Cardiac muscle cell (in vitro differentiated cells and primary cell): Measurements from ENCODE around the gene OR5F1. TPM values are rescaled to one million over a fixed set of nuclear protein-coding genes. Genes with fewer than 3 reads are reported as not detected.

Experiments used
- DNase-seq, 2 donors: peaks; one replicate each; pipeline versions ENCODE4 v3.0.0 to v3.0.0-alpha.2; 2010 to 2017; ENCODE audit warnings: low read depth in 1 of 2, low spot score in 1 of 2
- H3K27ac ChIP-seq: fragments of 200-600 bp; sonication (generic); 2 replicates; pipeline ENCODE4 v1.5.1; 2016
- H3K27me3 ChIP-seq: fragments of 200-600 bp; sonication (generic); 2 replicates; pipeline ENCODE4 v1.6.0; 2016; ENCODE audit warnings: control low read depth
- H3K36me3 ChIP-seq: fragments of 200-600 bp; sonication (generic); 2 replicates; pipeline ENCODE4 v1.5.1; 2016; ENCODE audit warnings: control low read depth
- H3K4me1 ChIP-seq: fragments of 200-600 bp; sonication (generic); 2 replicates; pipeline ENCODE4 v1.8.1; 2017; ENCODE audit warnings: low read depth, mild to moderate bottlenecking, mixed run types
- H3K4me3 ChIP-seq: fragments of 200-600 bp; sonication (generic); 2 replicates; pipeline ENCODE4 v1.5.1; 2016; ENCODE audit warnings: mild to moderate bottlenecking
- H3K9me3 ChIP-seq: fragments of 200-600 bp; sonication (generic); 2 replicates; pipeline ENCODE4 v1.5.1; 2017; ENCODE audit warnings: low read depth, mild to moderate bottlenecking, control low read depth
- polyA plus RNA-seq: library from polyadenylated mRNA; unstranded; fragments of >200 nt; fragmentation: Nextera tagmentation; extraction: Ambion mirVana; gene quantifications from 2 replicates; pipeline ENCODE4 v1.2.1, GENCODE V29; 2016
- total RNA-seq: library from RNA; depleted of rRNA; stranded (reverse); fragments of >200 nt; gene quantifications from 2 replicates; pipeline ENCODE4 v1.2.3, GENCODE V29; 2016
- TF ChIP-seq, protein P1 (sequence below): IDR thresholded peaks from 2 replicates; pipeline ENCODE4 v1.5.1; 2012; ENCODE audit warnings: low read depth, mild to moderate bottlenecking, low read length

OR5F1 gene
- total and polyA plus RNA-seq, 2 experiments from 2014 or later = not detected

DNA sequence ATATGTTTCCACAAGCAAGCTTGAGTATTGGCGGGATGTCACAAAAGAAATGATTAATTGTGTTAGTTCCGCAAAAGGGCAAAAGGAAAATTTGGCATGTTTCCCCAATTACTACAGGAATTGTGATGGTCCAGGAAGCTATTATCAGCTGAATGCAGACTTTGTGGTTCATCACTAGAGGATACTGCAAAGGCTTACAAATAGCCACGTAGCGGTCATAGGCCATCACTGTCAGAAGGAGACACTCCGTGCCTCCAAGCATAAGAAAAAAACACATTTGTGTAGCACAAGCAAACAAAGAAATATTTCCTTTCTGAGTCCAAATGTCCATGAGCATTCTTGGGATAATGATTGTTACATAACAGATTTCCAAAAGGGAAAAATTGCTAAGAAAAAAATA lies 26.5 kb downstream of the OR5F1 start:
- Histone ChIP-seq H3K27ac (no peak overlapping the region), H3K4me1 (no peaks in the 10 kb centered on the region), H3K4me3 (no peak overlapping the region), H3K36me3 (no peaks in the 10 kb centered on the region), H3K9me3 (no peaks in the 10 kb centered on the region), H3K27me3 (no peaks in the 10 kb centered on the region)
- TF ChIP-seq, protein P1, sequence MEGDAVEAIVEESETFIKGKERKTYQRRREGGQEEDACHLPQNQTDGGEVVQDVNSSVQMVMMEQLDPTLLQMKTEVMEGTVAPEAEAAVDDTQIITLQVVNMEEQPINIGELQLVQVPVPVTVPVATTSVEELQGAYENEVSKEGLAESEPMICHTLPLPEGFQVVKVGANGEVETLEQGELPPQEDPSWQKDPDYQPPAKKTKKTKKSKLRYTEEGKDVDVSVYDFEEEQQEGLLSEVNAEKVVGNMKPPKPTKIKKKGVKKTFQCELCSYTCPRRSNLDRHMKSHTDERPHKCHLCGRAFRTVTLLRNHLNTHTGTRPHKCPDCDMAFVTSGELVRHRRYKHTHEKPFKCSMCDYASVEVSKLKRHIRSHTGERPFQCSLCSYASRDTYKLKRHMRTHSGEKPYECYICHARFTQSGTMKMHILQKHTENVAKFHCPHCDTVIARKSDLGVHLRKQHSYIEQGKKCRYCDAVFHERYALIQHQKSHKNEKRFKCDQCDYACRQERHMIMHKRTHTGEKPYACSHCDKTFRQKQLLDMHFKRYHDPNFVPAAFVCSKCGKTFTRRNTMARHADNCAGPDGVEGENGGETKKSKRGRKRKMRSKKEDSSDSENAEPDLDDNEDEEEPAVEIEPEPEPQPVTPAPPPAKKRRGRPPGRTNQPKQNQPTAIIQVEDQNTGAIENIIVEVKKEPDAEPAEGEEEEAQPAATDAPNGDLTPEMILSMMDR = no peak
- DNase-seq = no peak

DNA sequence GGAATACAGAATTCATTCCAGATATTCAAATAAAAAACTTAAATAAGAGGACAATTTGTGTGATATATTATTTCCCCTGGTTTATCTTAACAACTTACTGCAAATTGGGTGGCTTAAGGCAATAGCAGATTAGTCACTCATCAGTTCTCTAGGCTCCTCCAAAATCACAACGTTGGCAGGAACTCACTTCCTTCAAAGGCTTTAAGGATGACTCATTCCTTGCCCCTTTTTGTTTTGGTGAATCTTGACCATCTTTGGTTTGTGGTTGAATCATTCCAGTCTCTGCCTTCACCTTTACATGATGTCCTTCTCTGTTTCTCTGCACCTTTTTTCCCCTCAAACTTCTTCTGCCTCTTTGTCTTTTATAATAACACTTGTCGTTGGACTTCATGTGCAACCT lies 28.0 kb downstream of the OR5F1 start:
- Histone ChIP-seq H3K27ac (no peak overlapping the region), H3K27me3 (no peaks in the 10 kb centered on the region), H3K4me3 (no peak overlapping the region), H3K9me3 (no peaks in the 10 kb centered on the region), H3K36me3 (no peaks in the 10 kb centered on the region), H3K4me1 (no peaks in the 10 kb centered on the region)
- no peak for DNase-seq
- TF ChIP-seq, protein P1 = no peak

DNA sequence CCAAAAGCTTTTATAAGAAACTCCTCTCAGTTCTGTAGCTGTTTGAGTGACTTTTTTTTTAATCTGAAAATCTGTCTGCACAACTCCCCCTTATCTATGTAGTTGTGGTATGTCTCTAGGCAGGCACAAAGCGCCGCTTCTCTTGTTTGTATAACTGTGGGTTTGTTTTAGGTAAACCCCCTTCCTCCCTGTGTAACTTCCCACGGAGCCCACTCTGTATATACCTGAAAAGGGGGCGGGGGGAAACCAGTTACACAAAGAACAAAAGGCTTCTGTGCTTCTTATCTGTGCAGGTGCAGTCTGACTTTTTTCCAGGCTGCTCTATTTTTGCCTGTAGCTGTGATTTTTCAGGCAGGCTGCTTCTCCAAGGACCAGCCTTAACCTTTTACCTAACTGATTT lies 37.9 kb downstream of the OR5F1 start:
- Histone ChIP-seq H3K9me3 (no peaks in the 10 kb centered on the region), H3K4me1 (no peaks in the 10 kb centered on the region), H3K27ac (no peak overlapping the region), H3K4me3 (no peak overlapping the region), H3K36me3 (no peaks in the 10 kb centered on the region), H3K27me3 (no peaks in the 10 kb centered on the region)
- no peak for DNase-seq
- TF ChIP-seq, protein P1 = no peak

DNA sequence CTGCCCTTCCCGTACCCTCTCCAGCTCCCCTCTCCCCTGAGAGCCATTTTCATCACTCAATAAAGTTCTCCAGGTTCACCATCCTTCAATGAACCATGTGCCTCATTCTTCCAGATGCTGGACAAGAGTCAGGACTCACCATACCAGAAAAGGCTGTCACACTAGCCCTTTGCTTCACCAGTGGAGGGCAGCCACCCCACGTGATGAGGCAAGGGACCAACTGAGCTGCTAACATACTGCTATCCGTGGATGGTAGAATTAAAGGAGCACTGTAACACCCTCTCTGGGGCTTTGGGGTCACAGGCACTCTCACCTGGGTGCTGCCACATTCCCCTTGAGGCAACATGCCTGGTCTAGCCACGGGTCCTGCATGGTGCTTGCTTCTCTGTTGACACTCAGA lies 45.1 kb downstream of the OR5F1 start:
- TF ChIP-seq, protein P1 = no peak
- no peak overlapping the region for H3K4me3 ChIP-seq
- H3K9me3 ChIP-seq = no peaks in the 10 kb centered on the region
- no peak for DNase-seq
- no peaks in the 10 kb centered on the region for H3K4me1 ChIP-seq
- H3K27ac ChIP-seq = no peak overlapping the region
- H3K36me3 ChIP-seq = no peaks in the 10 kb centered on the region
- no peaks in the 10 kb centered on the region for H3K27me3 ChIP-seq

Other genes with a start within 250 kb of the OR5F1 start
- not detected in 2 replicates for gene OR5D13, start 221.2 kb downstream of the OR5F1 start, total RNA-seq
- gene OR5D13, start 221.2 kb downstream of the OR5F1 start, polyA plus RNA-seq = not detected in 2 replicates
- gene OR5D14, start 199.1 kb downstream of the OR5F1 start, total RNA-seq = not detected in 2 replicates
- not detected in 2 replicates for gene OR5D14, start 199.1 kb downstream of the OR5F1 start, polyA plus RNA-seq
- not detected in 2 replicates for gene OR5L1, start 183.3 kb downstream of the OR5F1 start, total RNA-seq
- not detected in 2 replicates for gene OR5L1, start 183.3 kb downstream of the OR5F1 start, polyA plus RNA-seq
- not detected in 2 replicates for gene OR5D18, start 175.0 kb downstream of the OR5F1 start, total RNA-seq
- not detected in 2 replicates for gene OR5D18, start 175.0 kb downstream of the OR5F1 start, polyA plus RNA-seq
- gene OR5L2, start 167.4 kb downstream of the OR5F1 start, total RNA-seq = not detected in 2 replicates
- gene OR5L2, start 167.4 kb downstream of the OR5F1 start, polyA plus RNA-seq = not detected in 2 replicates
- gene OR5D16, start 155.9 kb downstream of the OR5F1 start, total RNA-seq = not detected in 2 replicates
- gene OR5D16, start 155.9 kb downstream of the OR5F1 start, polyA plus RNA-seq = not detected in 2 replicates
- gene TRIM51, start 111.3 kb downstream of the OR5F1 start, total RNA-seq = not detected in 2 replicates
- not detected in 2 replicates for gene TRIM51, start 111.3 kb downstream of the OR5F1 start, polyA plus RNA-seq
- gene OR5W2, start 80.0 kb downstream of the OR5F1 start, total RNA-seq = not detected in 2 replicates
- not detected in 2 replicates for gene OR5W2, start 80.0 kb downstream of the OR5F1 start, polyA plus RNA-seq
- not detected in 2 replicates for gene OR5I1, start 58.2 kb downstream of the OR5F1 start, total RNA-seq
- not detected in 2 replicates for gene OR5I1, start 58.2 kb downstream of the OR5F1 start, polyA plus RNA-seq
- gene OR10AG1, start 24.7 kb downstream of the OR5F1 start, total RNA-seq = not detected in 2 replicates
- not detected in 2 replicates for gene OR10AG1, start 24.7 kb downstream of the OR5F1 start, polyA plus RNA-seq
- not detected in 2 replicates for gene OR5AS1, start 33.0 kb upstream of the OR5F1 start, total RNA-seq
- not detected in 2 replicates for gene OR5AS1, start 33.0 kb upstream of the OR5F1 start, polyA plus RNA-seq
- gene OR8I2, start 98.7 kb upstream of the OR5F1 start, total RNA-seq = not detected in 2 replicates
- gene OR8I2, start 98.7 kb upstream of the OR5F1 start, polyA plus RNA-seq = not detected in 2 replicates
- gene OR8H2, start 109.1 kb upstream of the OR5F1 start, total RNA-seq = not detected in 2 replicates
- gene OR8H2, start 109.1 kb upstream of the OR5F1 start, polyA plus RNA-seq = not detected in 2 replicates
- gene OR8H3, start 127.7 kb upstream of the OR5F1 start, total RNA-seq = not detected in 2 replicates
- gene OR8H3, start 127.7 kb upstream of the OR5F1 start, polyA plus RNA-seq = not detected in 2 replicates
- gene OR8J3, start 145.6 kb upstream of the OR5F1 start, total RNA-seq = not detected in 2 replicates
- gene OR8J3, start 145.6 kb upstream of the OR5F1 start, polyA plus RNA-seq = not detected in 2 replicates
- gene OR8K5, start 165.7 kb upstream of the OR5F1 start, total RNA-seq = not detected in 2 replicates
- not detected in 2 replicates for gene OR8K5, start 165.7 kb upstream of the OR5F1 start, polyA plus RNA-seq
- gene OR5J2, start 182.0 kb upstream of the OR5F1 start, total RNA-seq = not detected in 2 replicates
- not detected in 2 replicates for gene OR5J2, start 182.0 kb upstream of the OR5F1 start, polyA plus RNA-seq
- not detected in 2 replicates for gene OR5T2, start 239.6 kb upstream of the OR5F1 start, total RNA-seq
- gene OR5T2, start 239.6 kb upstream of the OR5F1 start, polyA plus RNA-seq = not detected in 2 replicates